Caco-2 (cell line): ENCODE data around the gene LMNB1. TPM values are rescaled to one million over a fixed set of nuclear protein-coding genes. Genes with fewer than 3 reads are reported as not detected.

Experiments
- BruUV-seq: library from RNA; stranded (reverse); fragments of 400-500 nt; replicated peaks from 2 replicates; lab custom pipeline; 2021; lab: Mats Ljungman, UMichigan
- CTCF ChIA-PET: fragments of 300-600 bp; sonication (Branson Sonifier 250); formaldehyde crosslinking; loops from one replicate; lab custom pipeline; 2022; ENCODE audit warnings: antibody characterized with exemption; lab: Charles Lee
- POLR2A ChIA-PET: fragments of 300-600 bp; sonication (Branson Sonifier 250); formaldehyde crosslinking; loops from one replicate; lab custom pipeline; 2022; ENCODE audit warnings: antibody characterized with exemption; lab: Charles Lee
- DNase-seq, 2 experiments: peaks; one replicate each; pipeline versions ENCODE4 v3.0.0 to v3.0.0-alpha.2; 2020 to 2022
- H3K27me3 ChIP-seq: replicated peaks from 2 replicates; pipeline ENCODE4 v1.6.0; 2011; ENCODE audit warnings: low read length; ENCODE audit not compliant: control insufficient read depth, insufficient read depth
- H3K36me3 ChIP-seq: 2 replicates; pipeline ENCODE4 v1.5.1; 2011; ENCODE audit warnings: low read length; ENCODE audit not compliant: control insufficient read depth, insufficient read depth
- H3K4me1 ChIP-seq: fragments of 250-450 bp; sonication (Bioruptor Pico); 2 replicates; pipeline ENCODE4 v1.5.1; 2020; ENCODE audit warnings: mild to moderate bottlenecking
- H3K4me3 ChIP-seq: 2 replicates; pipeline ENCODE4 v1.5.1; 2011; ENCODE audit warnings: low read depth, mild to moderate bottlenecking, control low read depth, low read length
- H3K9me3 ChIP-seq: fragments of 250-450 bp; sonication (Bioruptor Pico); 2 replicates; pipeline ENCODE4 v1.5.1; 2020; ENCODE audit warnings: mild to moderate bottlenecking, moderate library complexity
- H3K27ac Mint-ChIP-seq: one replicate; pipeline ENCODE4 v1.8.0; 2022; ENCODE audit warnings: mixed read lengths; ENCODE audit not compliant: unreplicated experiment
- H3K27me3 Mint-ChIP-seq: one replicate; pipeline ENCODE4 v1.8.0; 2022; ENCODE audit warnings: mixed read lengths; ENCODE audit not compliant: insufficient read depth, unreplicated experiment
- H3K36me3 Mint-ChIP-seq: one replicate; pipeline ENCODE4 v1.8.0; 2022; ENCODE audit warnings: mild to moderate bottlenecking, mixed read lengths; ENCODE audit not compliant: insufficient read depth, unreplicated experiment
- H3K4me1 Mint-ChIP-seq: one replicate; pipeline ENCODE4 v1.8.0; 2022; ENCODE audit warnings: low read depth, mixed read lengths; ENCODE audit not compliant: unreplicated experiment
- H3K4me3 Mint-ChIP-seq: one replicate; pipeline ENCODE4 v1.8.0; 2022; ENCODE audit warnings: mild to moderate bottlenecking, moderate library complexity, mixed read lengths; ENCODE audit not compliant: unreplicated experiment
- H3K9me3 Mint-ChIP-seq: one replicate; pipeline ENCODE4 v1.8.0; 2022; ENCODE audit warnings: mixed read lengths; ENCODE audit not compliant: unreplicated experiment
- CTCF ChIP-seq, 2 experiments: fragments of 200-600 bp in 1 of 2; IDR thresholded peaks; 1 replicate in 1 of 2; 2 replicates in 1 of 2; pipeline versions ENCODE4 v1.5.1 to v1.8.0; 2011 to 2022; ENCODE audit warnings: antibody characterized with exemption in 1 of 2, control low read depth in 1 of 2, inconsistent platforms in 1 of 2, low read depth in 1 of 2, low read length in 1 of 2, mild to moderate bottlenecking in 1 of 2, moderate library complexity in 1 of 2; ENCODE audit not compliant: insufficient read depth in 1 of 2, severe bottlenecking in 1 of 2, unreplicated experiment in 1 of 2
- intact Hi-C: fragments of 100-400 bp; cut with micrococcal nuclease; formaldehyde crosslinking; loops from one replicate; pipeline ENCODE4 v1.10.0; 2022; ENCODE audit not compliant: unreplicated experiment
- total RNA-seq: library from RNA; stranded (reverse); gene quantifications from 2 replicates; pipeline ENCODE4 v1.2.3, GENCODE V29; 2022

Gene LMNB1
- total RNA-seq, 1 experiment from 2014 or later: 152 TPM

GRCh38 chr5:126878634-126879033, 101.7 kb downstream of the LMNB1 start:
- H3K36me3 Mint-ChIP-seq: no peaks in the 10 kb centered on the region
- no peaks in the 10 kb centered on the region for H3K9me3 Mint-ChIP-seq
- CTCF ChIA-PET: no interaction called here
- no peaks in the 10 kb centered on the region for H3K27me3 Mint-ChIP-seq
- H3K27me3 ChIP-seq: no peaks in the 10 kb centered on the region
- POLR2A ChIA-PET: no interaction called here
- no peak overlapping the region for H3K27ac Mint-ChIP-seq
- no peak overlapping the region for H3K4me3 ChIP-seq
- no peak for DNase-seq
- H3K36me3 ChIP-seq: no peaks in the 10 kb centered on the region
- no TSS peak for BruUV-seq
- intact Hi-C loops: no loop called here
- TF ChIP-seq CTCF (IDR thresholded peaks at IDR 0.05; ENCODE audit: insufficient read depth in 1 of 2, low read depth in 1 of 2, low read length in 1 of 2, severe bottlenecking in 1 of 2, unreplicated experiment in 1 of 2): no peak
- no peaks in the 10 kb centered on the region for H3K9me3 ChIP-seq
- H3K4me1 Mint-ChIP-seq: no peaks in the 10 kb centered on the region
- no peaks in the 10 kb centered on the region for H3K4me1 ChIP-seq
- H3K4me3 Mint-ChIP-seq: no peak overlapping the region

GRCh38 chr5:126881821-126882600, 105.1 kb downstream of the LMNB1 start:
- no peak overlapping the region for H3K4me3 Mint-ChIP-seq
- DNase-seq: no peak
- H3K4me1 Mint-ChIP-seq: no peaks in the 10 kb centered on the region
- intact Hi-C loops: no loop called here
- no peaks in the 10 kb centered on the region for H3K27me3 ChIP-seq
- no peak overlapping the region for H3K4me3 ChIP-seq
- CTCF ChIA-PET: no interaction called here
- H3K27me3 Mint-ChIP-seq: no peaks in the 10 kb centered on the region
- BruUV-seq: no TSS peak
- no peaks in the 10 kb centered on the region for H3K36me3 ChIP-seq
- H3K27ac Mint-ChIP-seq: no peak overlapping the region
- H3K36me3 Mint-ChIP-seq: no peaks in the 10 kb centered on the region
- H3K4me1 ChIP-seq: no peaks in the 10 kb centered on the region
- POLR2A ChIA-PET: no interaction called here
- TF ChIP-seq CTCF (IDR thresholded peaks at IDR 0.05; ENCODE audit: insufficient read depth in 1 of 2, low read depth in 1 of 2, low read length in 1 of 2, severe bottlenecking in 1 of 2, unreplicated experiment in 1 of 2): no peak
- H3K9me3 ChIP-seq: no peaks in the 10 kb centered on the region
- no peaks in the 10 kb centered on the region for H3K9me3 Mint-ChIP-seq

GRCh38 chr5:126883564-126884245, 106.8 kb downstream of the LMNB1 start:
- no peaks in the 10 kb centered on the region for H3K27me3 Mint-ChIP-seq
- BruUV-seq: no TSS peak

More at GRCh38 chr5:126883564-126884245, 106.8 kb downstream of the LMNB1 start:
- CTCF ChIA-PET: no interaction called here
- intact Hi-C loops: no loop called here
- no peak for DNase-seq
- POLR2A ChIA-PET: no interaction called here
- Histone ChIP-seq H3K4me3 (no peak overlapping the region), H3K36me3 (no peaks in the 10 kb centered on the region), H3K4me1 (no peaks in the 10 kb centered on the region), H3K9me3 (no peaks in the 10 kb centered on the region), H3K27me3 (no peaks in the 10 kb centered on the region)
- Mint-ChIP-seq H3K4me3 (no peak overlapping the region), H3K9me3 (no peaks in the 10 kb centered on the region), H3K36me3 (no peaks in the 10 kb centered on the region), H3K27ac (no peak overlapping the region), H3K4me1 (no peaks in the 10 kb centered on the region)
- no peak for TF ChIP-seq CTCF (IDR thresholded peaks at IDR 0.05; ENCODE audit: insufficient read depth in 1 of 2, low read depth in 1 of 2, low read length in 1 of 2, severe bottlenecking in 1 of 2, unreplicated experiment in 1 of 2)
